Measurements from ENCODE around the gene CEL.
A peak's percentile ranks its signal among the peaks of the same experiment; 100 is the strongest.
"Not testable (repeated sequence)": the region's sequence is repeated elsewhere in the genome, so short reads cannot be mapped to it uniquely, and the experiment has no call there.

CEL gene

DNA sequence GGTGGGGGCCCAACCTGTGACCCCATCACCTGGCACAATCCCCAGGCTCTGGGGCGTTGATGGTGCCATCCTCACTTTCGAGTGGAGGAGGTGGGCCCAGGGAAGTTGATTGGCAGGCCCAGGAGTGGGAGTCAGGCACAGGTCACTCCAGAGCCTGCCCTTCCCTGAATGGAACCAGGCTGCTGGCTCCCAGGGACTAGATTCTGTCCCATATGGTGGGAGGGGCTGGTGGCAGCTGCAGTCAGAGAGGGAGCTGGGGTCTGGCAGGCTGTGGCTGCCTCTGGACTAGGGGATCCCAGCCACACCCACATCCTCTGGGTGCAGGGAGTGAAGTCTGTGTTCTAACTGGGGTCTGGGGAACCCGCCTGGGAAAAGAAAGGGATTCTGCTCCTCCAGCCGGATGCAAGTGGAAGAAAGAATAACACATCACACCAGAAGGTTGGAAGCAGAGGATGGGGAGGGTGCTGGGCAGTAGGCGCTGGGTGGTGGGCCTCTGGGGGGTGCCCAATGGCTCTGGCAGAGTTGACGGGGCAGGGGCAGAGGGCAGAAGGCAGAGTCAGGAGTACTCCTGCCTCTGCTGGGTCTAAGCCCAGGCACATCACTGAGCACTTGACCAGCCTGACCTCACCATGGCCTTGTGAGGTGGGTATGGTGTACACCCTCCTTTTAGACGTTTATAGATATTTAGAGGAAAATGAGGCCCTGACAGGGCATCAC is 25.8 kb downstream of the CEL start:
- DNase-seq, result no peak

DNA sequence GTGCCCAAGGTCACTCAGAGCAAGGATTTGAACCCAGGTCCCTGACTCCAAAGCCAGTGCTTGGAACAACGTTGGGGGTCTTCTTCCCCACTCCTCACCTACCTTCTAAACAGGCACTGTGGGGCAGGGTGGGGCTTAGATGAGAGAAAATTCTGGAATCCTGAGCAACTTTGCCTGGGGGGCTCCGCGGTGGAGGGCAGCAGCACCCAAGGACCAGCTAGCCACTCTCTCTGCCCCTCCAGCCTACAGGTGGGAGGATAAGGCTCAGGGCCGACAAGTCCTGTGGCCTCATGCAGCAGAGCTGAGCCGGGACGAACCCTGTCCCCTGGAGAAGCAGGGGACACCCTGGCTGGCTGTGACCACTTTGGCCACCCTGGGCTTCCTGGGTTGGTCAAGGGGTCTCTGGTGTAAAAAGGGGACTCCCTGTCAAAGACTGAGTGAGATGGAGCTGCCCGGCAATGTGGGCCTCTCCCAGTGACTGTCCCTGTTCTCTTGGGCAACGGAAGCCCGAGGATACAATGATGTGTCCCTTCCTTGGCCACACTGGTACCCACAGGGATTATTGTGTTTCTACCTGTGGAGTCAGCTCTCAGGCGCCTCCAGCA is 26.5 kb downstream of the CEL start:
- no peak for DNase-seq

DNA sequence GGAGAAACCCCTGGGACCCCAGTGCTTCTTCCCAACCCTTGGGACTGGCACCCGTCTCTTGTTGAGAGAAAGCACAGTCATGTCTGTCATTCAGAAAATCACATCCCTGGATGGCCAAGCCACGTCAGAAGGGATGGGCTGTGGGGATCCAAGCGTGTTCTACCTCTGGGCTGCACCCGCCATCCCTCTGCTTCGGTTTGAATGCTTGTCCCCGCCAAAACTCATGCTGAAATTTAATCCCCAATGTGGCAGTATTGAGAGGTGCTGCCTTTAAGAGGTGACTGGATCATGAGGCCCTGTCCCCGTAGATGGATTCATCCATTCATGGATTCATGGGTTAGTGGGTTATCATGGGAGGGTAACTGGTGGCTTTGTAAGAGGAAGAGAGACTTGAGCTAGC is 27.0 kb downstream of the CEL start:
- DNase-seq, result no peak

- peak in 1 of 2 donors; percentile 23 for DNase-seq
Observed at GRCh38 chr9:133089271-133089671, 27.5 kb downstream of the CEL start.

GRCh38 chr9:133090187-133090586 is 28.4 kb downstream of the CEL start:
- no peak for DNase-seq

- DNase-seq, result no peak
Observed at GRCh38 chr9:133090752-133091385, 29.1 kb downstream of the CEL start.

- not testable (repeated sequence) for DNase-seq
Observed at GRCh38 chr9:133094351-133094750, 32.6 kb downstream of the CEL start.

- DNase-seq, result no peak
Observed at GRCh38 chr9:133094842-133095393, 33.1 kb downstream of the CEL start.

GRCh38 chr9:133098104-133098754 is 36.4 kb downstream of the CEL start:
- no peak for DNase-seq

DNA sequence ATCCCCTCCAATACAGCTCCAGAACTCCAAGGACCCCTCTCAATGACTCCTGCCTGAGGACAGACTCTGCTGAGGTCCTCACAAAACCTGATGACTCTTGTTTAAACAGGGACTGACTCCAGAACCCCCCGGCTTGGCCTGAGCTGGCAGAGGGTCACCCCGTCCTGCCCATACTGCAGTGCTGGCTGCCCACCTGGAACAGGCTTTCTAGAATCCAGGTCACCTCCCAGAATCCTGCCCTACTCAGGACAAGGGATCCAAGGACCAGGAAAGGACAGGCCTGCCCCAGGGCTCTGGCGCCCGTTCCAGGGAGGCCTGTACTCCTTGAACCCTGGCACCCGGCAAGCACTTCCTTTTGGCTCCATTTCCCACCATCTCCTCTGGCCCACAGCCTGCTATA is 37.1 kb downstream of the CEL start:
- DNase-seq, result no peak

DNA sequence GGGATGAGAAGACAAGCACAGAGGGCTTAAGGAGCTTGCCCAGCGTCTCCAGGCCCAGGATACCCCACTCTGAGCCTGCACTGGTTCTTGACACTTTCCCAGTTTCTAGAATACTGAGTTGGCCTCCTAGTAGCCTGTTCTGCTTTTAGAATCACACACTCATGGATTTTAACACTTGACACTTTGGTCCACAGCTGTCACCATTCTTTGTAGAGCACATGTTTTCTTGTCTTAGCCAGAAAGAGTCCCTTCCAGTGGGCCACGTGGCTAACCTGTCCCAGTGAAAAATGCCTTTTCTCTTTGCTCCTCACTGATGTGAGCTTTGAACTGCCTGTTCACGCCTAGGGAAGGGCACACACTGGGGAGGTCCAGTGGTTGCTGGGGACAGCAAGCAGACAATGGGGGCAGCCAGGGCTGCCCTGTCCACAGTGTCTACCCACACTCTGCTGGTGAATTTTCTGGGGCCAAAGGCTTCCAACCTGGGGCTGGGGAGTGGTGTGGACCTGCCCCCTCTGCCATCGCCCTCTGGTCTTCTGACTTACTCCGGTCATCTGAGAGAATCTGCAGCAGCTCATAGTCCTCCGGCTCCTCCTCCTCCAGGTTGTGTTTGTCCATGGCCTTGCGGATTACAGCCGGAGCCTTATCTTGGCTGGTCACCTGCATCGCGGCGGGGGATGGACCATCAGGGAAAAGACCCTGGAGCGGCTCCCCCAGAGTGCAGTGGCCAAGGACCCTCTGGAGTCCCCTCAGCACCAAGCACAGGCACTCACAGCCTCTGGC is 38.1 kb downstream of the CEL start:
- no peak for DNase-seq

DNA sequence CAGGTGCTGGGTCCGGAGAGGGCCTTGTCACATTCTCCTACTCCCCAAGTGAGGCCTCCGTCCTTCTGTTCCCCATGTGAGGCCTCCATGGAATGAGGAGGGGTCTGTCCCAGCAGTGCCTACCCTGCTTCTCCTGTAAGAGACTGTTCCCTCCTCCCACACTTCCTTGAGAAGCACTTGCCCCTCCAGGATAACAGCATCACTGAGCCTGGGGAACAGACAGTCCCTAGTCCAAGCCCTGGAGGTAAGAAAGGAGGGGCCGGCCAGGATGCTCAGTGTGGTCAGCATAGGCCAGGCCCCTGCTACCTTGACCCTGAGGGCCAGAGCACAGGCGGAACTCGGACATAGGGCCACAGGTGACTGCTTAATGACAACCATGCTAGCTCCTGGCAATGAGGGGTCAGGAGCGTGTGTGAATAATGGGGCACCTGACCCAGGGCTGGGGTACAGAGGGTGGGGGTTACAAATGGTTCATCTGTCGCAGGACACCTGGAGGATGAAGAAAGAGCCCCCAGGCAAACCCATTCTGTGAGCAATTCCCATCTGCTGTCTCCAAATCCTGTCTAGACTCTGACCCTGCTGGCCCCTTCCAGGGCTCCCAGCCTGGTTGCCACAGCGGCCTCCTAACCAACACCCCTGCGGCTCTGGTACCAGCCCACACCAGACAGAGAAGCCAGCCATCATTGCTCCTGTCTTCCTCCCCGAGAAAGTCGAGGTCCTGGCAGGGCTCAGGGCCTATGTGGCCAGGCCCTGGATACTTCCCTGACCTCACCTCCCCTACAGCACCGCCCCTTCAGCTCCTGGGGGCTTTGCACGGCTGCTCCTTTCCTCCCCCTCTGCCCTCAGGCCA is 39.0 kb downstream of the CEL start:
- no peak for DNase-seq

- no peak for DNase-seq
Observed at GRCh38 chr9:133101356-133102189, 39.8 kb downstream of the CEL start.

- no peak for DNase-seq
Observed at GRCh38 chr9:133102190-133103021, 40.6 kb downstream of the CEL start.

DNA sequence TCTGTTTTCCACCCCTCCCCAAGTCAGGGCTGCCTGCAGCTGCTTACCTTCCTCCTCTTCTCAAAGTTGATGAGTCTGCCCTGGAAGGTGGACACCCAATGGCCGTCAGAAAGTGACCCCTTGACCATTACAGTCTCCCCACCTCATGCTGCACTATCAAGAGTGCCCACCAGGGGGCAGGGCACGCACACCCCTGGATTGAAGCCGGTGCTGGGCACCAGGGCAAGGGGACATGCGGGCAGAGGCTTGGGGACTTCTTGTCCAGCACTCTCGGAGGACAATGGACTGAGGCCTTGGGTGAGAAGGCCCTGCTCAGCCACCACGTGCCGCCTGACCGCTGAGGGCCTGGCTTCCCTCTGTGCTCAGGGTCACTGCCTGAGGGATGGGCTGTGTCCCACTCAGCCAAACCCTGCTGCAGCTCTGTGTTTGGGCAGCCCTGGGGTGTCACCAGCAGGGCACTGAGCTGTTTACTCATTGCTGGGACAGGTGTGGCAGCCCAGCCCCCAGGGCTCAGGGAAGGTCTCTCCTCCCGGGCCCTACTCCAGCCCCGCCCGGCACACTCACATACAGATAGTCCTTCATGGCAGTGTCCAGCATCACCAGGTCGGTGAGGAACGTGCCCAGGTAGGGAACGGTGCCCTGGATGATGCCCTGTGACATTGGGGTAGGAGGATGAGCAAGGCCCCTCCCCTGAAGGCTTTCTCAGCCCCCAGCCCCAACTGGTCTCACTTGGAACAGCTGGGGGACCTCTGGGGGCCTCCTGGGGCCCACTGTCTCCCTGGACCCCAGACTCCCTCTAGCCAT is 41.6 kb downstream of the CEL start:
- peak; percentile 52 to 61 for DNase-seq

- DNase-seq, result no peak
Observed at GRCh38 chr9:133103987-133104505, 42.3 kb downstream of the CEL start.

- no peak for DNase-seq
Observed at GRCh38 chr9:133104718-133105460, 43.1 kb downstream of the CEL start.

GRCh38 chr9:133105461-133105770 is 43.6 kb downstream of the CEL start:
- DNase-seq, result no peak

Data from inflammatory macrophage (primary cell).